Measurements from ENCODE around the gene TMEM147.
"Not testable (repeated sequence)": the region's sequence is repeated elsewhere in the genome, so short reads cannot be mapped to it uniquely, and the experiment has no call there.

Gene TMEM147

DNA sequence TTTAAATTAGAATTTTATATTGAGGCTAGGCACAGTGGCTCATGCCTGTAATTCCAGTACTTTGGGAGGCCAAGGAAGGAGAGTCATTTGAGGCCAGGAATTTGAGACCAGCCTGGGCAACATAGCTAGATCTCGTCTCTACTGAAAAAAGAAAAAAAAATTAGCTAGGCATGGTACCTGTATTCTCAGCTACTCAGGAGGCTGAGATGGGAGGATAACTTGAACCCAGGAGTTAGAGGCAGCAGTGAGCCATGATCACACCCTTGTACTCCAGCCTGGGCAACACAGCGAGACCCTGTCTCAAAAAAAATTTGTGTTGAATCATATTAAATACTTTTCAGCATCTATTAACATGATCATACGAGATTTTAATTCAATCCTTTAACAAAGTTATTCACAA, 45.4 kb downstream of the TMEM147 start:
- CTCF ChIA-PET = interaction anchor here (0.6 to 2.1 kb wide), 4 partner anchors 10 to 35 kb away, joined by 3 to 14 read pairs (median 4); no protein-coding TSS in a partner anchor
- no peaks in the 10 kb centered on the region for H3K4me1 ChIP-seq (ENCODE audit: control extremely low read depth in 1 of 4, control insufficient read depth in 4 of 4, insufficient read depth in 4 of 4, low read length in 3 of 4)
- no peak for DNase-seq
- POLR2A ChIA-PET = no interaction called here
- no peaks in the 10 kb centered on the region for H3K9me3 ChIP-seq (ENCODE audit: control extremely low read depth in 1 of 5, control insufficient read depth in 4 of 5, insufficient read depth in 2 of 5, low read depth in 1 of 5, low read length in 4 of 5)
- H3K36me3 ChIP-seq (ENCODE audit: control insufficient read depth in 4 of 4, insufficient read depth in 4 of 4, low read length in 3 of 4) = no peaks in the 10 kb centered on the region
- H3K27ac ChIP-seq (ENCODE audit: insufficient read depth in 1 of 2, low read depth in 1 of 2, low read length in 2 of 2, poor library complexity in 1 of 2, severe bottlenecking in 2 of 2) = no peak overlapping the region
- WGBS (ENCODE audit: insufficient coverage) = 100% methylated on average over 1 of the region's 3 CpGs
- H3K27me3 ChIP-seq (replicated peaks in 2 of 5; ENCODE audit: control insufficient read depth in 4 of 5, insufficient read depth in 5 of 5, low read length in 4 of 5) = peaks cover 0 to 8% (median 0%) of the 10 kb centered on the region in 5 experiments
- no peak overlapping the region for H3K4me3 ChIP-seq (ENCODE audit: control insufficient read depth in 1 of 7, extremely low read depth in 1 of 7, insufficient read depth in 4 of 7, low read depth in 2 of 7, low read length in 6 of 7)

DNA sequence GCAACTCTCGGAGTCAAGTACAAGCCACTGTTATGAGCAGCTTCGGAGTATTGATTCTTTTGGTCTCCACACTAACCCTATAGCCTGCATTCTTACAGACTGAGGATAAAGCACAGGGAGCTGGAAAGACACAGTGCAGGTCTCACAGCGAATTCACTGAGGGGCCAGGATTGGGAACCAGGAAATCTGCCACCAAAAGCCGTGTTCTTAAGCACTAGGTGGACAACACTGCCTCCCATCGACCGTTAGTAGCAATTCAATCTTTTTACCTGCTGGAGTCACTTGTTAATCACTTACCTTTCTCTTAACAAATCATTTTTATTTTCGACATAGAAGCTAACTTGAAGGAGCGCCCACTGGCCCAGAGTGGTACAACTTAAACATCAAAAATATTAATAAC, 46.8 kb downstream of the TMEM147 start:
- no peaks in the 10 kb centered on the region for H3K36me3 ChIP-seq (ENCODE audit: control insufficient read depth in 4 of 4, insufficient read depth in 4 of 4, low read length in 3 of 4)
- H3K27ac ChIP-seq (ENCODE audit: insufficient read depth in 1 of 2, low read depth in 1 of 2, low read length in 2 of 2, poor library complexity in 1 of 2, severe bottlenecking in 2 of 2) = no peak overlapping the region
- ChIA-PET CTCF (interaction anchor here (0.7 to 2.1 kb wide), 11 partner anchors 10 to 187 kb away, joined by 3 to 15 read pairs (median 5); partner anchors contain the start of gene DMKN), POLR2A (interaction anchor here (0.6 kb wide), 1 partner anchor 60 kb away, joined by 3 read pairs; no protein-coding TSS in a partner anchor)
- WGBS (ENCODE audit: insufficient coverage) = 38% methylated on average over 6 of the region's 8 CpGs
- no peaks in the 10 kb centered on the region for H3K4me1 ChIP-seq (ENCODE audit: control extremely low read depth in 1 of 4, control insufficient read depth in 4 of 4, insufficient read depth in 4 of 4, low read length in 3 of 4)
- H3K9me3 ChIP-seq (ENCODE audit: control extremely low read depth in 1 of 5, control insufficient read depth in 4 of 5, insufficient read depth in 2 of 5, low read depth in 1 of 5, low read length in 4 of 5) = no peaks in the 10 kb centered on the region
- H3K4me3 ChIP-seq (ENCODE audit: control insufficient read depth in 1 of 7, extremely low read depth in 1 of 7, insufficient read depth in 4 of 7, low read depth in 2 of 7, low read length in 6 of 7) = no peak overlapping the region
- DNase-seq = peak; percentile 72 to 82 (median 76)
- peaks cover 0 to 5% (median 0%) of the 10 kb centered on the region in 5 experiments for H3K27me3 ChIP-seq (replicated peaks in 2 of 5; ENCODE audit: control insufficient read depth in 4 of 5, insufficient read depth in 5 of 5, low read length in 4 of 5)

DNA sequence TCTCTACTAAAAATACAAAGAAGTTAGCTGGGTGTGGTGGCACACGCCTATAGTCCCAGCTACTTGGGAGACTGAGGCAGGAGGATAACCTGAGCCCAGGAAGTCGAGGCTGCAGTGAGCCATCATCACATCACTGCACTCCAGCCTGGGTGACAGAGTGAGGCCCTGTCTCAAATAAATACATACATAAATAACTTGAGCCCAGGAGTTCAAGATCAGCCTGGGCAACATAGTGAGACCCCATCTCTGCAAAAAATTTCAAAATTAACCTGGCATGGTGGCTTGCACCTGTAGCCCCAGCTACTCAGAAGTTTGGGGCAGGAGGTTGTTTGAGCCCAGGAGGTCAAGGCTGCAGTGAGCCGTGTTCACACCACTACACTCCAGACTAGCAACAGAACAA, 49.6 kb downstream of the TMEM147 start:
- WGBS (ENCODE audit: insufficient coverage) = 90% methylated on average over 2 of the region's 3 CpGs
- DNase-seq; H3K4me1 ChIP-seq (ENCODE audit: control extremely low read depth in 1 of 4, control insufficient read depth in 4 of 4, insufficient read depth in 4 of 4, low read length in 3 of 4); H3K4me3 ChIP-seq (ENCODE audit: control insufficient read depth in 1 of 7, extremely low read depth in 1 of 7, insufficient read depth in 4 of 7, low read depth in 2 of 7, low read length in 6 of 7); H3K36me3 ChIP-seq (ENCODE audit: control insufficient read depth in 4 of 4, insufficient read depth in 4 of 4, low read length in 3 of 4); H3K27ac ChIP-seq (ENCODE audit: insufficient read depth in 1 of 2, low read depth in 1 of 2, low read length in 2 of 2, poor library complexity in 1 of 2, severe bottlenecking in 2 of 2); H3K9me3 ChIP-seq (ENCODE audit: control extremely low read depth in 1 of 5, control insufficient read depth in 4 of 5, insufficient read depth in 2 of 5, low read depth in 1 of 5, low read length in 4 of 5); POLR2A ChIA-PET; H3K27me3 ChIP-seq (replicated peaks in 2 of 5; ENCODE audit: control insufficient read depth in 4 of 5, insufficient read depth in 5 of 5, low read length in 4 of 5); CTCF ChIA-PET: not testable (repeated sequence)

- Histone ChIP-seq H3K4me3 (ENCODE audit: control insufficient read depth in 1 of 7, extremely low read depth in 1 of 7, insufficient read depth in 4 of 7, low read depth in 2 of 7, low read length in 6 of 7) (no peak overlapping the region), H3K4me1 (ENCODE audit: control extremely low read depth in 1 of 4, control insufficient read depth in 4 of 4, insufficient read depth in 4 of 4, low read length in 3 of 4) (no peaks in the 10 kb centered on the region), H3K9me3 (ENCODE audit: control extremely low read depth in 1 of 5, control insufficient read depth in 4 of 5, insufficient read depth in 2 of 5, low read depth in 1 of 5, low read length in 4 of 5) (no peaks in the 10 kb centered on the region), H3K27ac (ENCODE audit: insufficient read depth in 1 of 2, low read depth in 1 of 2, low read length in 2 of 2, poor library complexity in 1 of 2, severe bottlenecking in 2 of 2) (no peak overlapping the region), H3K36me3 (ENCODE audit: control insufficient read depth in 4 of 4, insufficient read depth in 4 of 4, low read length in 3 of 4) (no peaks in the 10 kb centered on the region), H3K27me3 (replicated peaks in 2 of 5; ENCODE audit: control insufficient read depth in 4 of 5, insufficient read depth in 5 of 5, low read length in 4 of 5) (peaks cover 0 to 2% (median 0%) of the 10 kb centered on the region in 5 experiments)
- POLR2A ChIA-PET = no interaction called here
- WGBS (ENCODE audit: insufficient coverage) = no CpG with 5 or more reads among the region's 1 CpG
- CTCF ChIA-PET = no interaction called here
- no peak for DNase-seq
These were observed 50.5 kb downstream of the TMEM147 start for GRCh38 chr19:35595928-35596327.

DNA sequence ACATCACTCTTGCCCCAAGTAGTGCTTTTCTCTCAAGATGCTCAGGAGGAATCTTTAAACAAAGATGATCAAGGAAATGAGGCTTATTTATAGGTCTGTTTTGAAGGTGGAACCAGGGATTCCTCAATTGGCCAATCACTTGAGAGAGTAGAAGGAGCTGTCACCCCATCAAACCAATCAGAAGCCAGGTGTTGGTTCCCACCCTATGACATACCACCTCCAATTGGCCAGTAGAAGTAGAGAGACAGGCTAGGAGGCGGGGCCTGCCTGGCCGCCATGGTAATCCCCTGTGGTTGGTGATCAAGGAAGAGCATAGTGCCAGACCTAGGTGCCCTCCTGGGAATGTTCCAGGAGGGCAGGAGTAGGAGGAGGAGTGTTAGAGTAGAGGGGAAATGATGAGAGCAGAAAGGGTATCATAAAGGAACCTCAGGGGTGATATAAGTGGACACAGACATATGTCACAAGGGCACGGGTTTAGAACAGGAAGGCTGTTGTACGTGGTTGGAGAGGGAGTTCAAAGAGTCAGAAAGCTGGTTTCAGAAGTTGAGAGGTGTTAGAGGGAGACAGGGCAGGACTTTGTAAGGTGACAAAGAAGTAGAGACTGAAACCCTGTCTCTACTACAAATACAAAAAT, 51.1 kb downstream of the TMEM147 start:
- H3K4me1 ChIP-seq (ENCODE audit: control extremely low read depth in 1 of 4, control insufficient read depth in 4 of 4, insufficient read depth in 4 of 4, low read length in 3 of 4) = no peaks in the 10 kb centered on the region
- H3K36me3 ChIP-seq (ENCODE audit: control insufficient read depth in 4 of 4, insufficient read depth in 4 of 4, low read length in 3 of 4) = no peaks in the 10 kb centered on the region
- DNase-seq = peak; percentile 17 to 64 (median 46)
- no peak overlapping the region for H3K27ac ChIP-seq (ENCODE audit: insufficient read depth in 1 of 2, low read depth in 1 of 2, low read length in 2 of 2, poor library complexity in 1 of 2, severe bottlenecking in 2 of 2)
- WGBS (ENCODE audit: insufficient coverage) = 69% methylated on average over 4 of the region's 4 CpGs
- H3K4me3 ChIP-seq (ENCODE audit: control insufficient read depth in 1 of 7, extremely low read depth in 1 of 7, insufficient read depth in 4 of 7, low read depth in 2 of 7, low read length in 6 of 7) = no peak overlapping the region
- H3K27me3 ChIP-seq (replicated peaks in 2 of 5; ENCODE audit: control insufficient read depth in 4 of 5, insufficient read depth in 5 of 5, low read length in 4 of 5) = peaks cover 0 to 2% (median 0%) of the 10 kb centered on the region in 5 experiments
- CTCF ChIA-PET = interaction anchor here (1.2 to 1.4 kb wide), 3 partner anchors 13 to 86 kb away, joined by 3 to 4 read pairs (median 3); no protein-coding TSS in a partner anchor
- no peaks in the 10 kb centered on the region for H3K9me3 ChIP-seq (ENCODE audit: control extremely low read depth in 1 of 5, control insufficient read depth in 4 of 5, insufficient read depth in 2 of 5, low read depth in 1 of 5, low read length in 4 of 5)
- POLR2A ChIA-PET = no interaction called here
